Ascending aorta (tissue), 2 donors: ENCODE results near the gene UTP25. TPM values are rescaled to one million over a fixed set of nuclear protein-coding genes. Genes with fewer than 3 reads are reported as not detected.

ENCODE experiments used
- DNase-seq, 2 donors: peaks; one replicate each; pipeline ENCODE4 v3.0.0-alpha.2; 2019; ENCODE audit warnings: low spot score in 2 of 2
- H3K27ac ChIP-seq, 2 donors: fragments of 200-600 bp; sonication (generic); one replicate each; pipeline ENCODE4 v1.5.1; 2016 to 2017; ENCODE audit warnings: mild to moderate bottlenecking in 1 of 2
- H3K27me3 ChIP-seq: fragments of 200-600 bp; sonication (generic); one replicate; pipeline ENCODE4 v1.5.1; 2017
- H3K36me3 ChIP-seq, 2 donors: fragments of 200-600 bp; sonication (generic); one replicate each; pipeline ENCODE4 v1.5.1; 2016
- H3K4me1 ChIP-seq, 2 donors: fragments of 200-600 bp; sonication (generic); one replicate each; pipeline ENCODE4 v1.5.1; 2016 to 2017; ENCODE audit warnings: mild to moderate bottlenecking in 1 of 2
- H3K4me3 ChIP-seq, 2 donors: fragments of 200-600 bp; sonication (generic); one replicate each; pipeline ENCODE4 v1.5.1; 2016 to 2017; ENCODE audit warnings: mild to moderate bottlenecking in 1 of 2
- H3K9me3 ChIP-seq, 2 donors: fragments of 200-600 bp; sonication (generic); one replicate each; pipeline ENCODE4 v1.5.1; 2016
- intact Hi-C: fragments of 100-400 bp; cut with DNase I; formaldehyde crosslinking; loops from one replicate; pipeline ENCODE4 v1.15.1; 2023
- total RNA-seq: library from RNA; depleted of rRNA; stranded (reverse); fragments of >200 nt; gene quantifications from one replicate; pipeline ENCODE4 v1.1.0, GENCODE V29; 2016
- TF ChIP-seq, protein P1 (sequence below), 3 experiments: fragments of 200-600 bp in 2 of 3; fragments of 450-650 bp in 1 of 3; sonication (generic) in 2 of 3; IDR thresholded peaks; one replicate each; pipeline ENCODE4 v1.5.1; 2016 to 2019; ENCODE audit warnings: antibody characterized with exemption in 3 of 3, mild to moderate bottlenecking in 1 of 3, moderate library complexity in 1 of 3

The UTP25 gene
- total RNA-seq, 1 donor from 2014 or later = 3.6 TPM

DNA sequence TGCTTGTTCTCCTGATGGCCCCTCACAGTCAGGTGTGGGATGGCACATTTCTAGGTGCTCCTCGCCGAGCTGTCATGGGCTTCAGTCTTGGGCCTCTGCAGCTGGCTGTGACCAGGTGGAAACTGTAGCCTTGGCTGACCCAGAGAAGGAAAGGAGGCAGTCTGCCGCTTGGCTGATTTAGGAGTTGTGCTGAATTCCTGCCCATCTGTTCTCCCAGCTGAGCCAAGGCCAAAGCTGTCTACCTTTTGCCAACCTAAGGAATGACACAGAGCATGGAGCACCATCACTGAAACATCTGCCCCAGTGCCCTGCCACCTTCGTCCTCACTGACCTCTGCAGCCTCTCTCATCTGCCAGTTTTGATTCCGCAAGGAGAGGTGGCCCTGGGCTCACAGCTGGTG, 27.9 kb downstream of the UTP25 start:
- Histone ChIP-seq H3K4me1 (no peaks in the 10 kb centered on the region), H3K4me3 (no peak overlapping the region), H3K9me3 (no peaks in the 10 kb centered on the region), H3K27ac (no peak overlapping the region), H3K36me3 (peaks cover 33 to 37% of the 10 kb centered on the region in 2 donors), H3K27me3 (no peaks in the 10 kb centered on the region)
- TF ChIP-seq, protein P1, sequence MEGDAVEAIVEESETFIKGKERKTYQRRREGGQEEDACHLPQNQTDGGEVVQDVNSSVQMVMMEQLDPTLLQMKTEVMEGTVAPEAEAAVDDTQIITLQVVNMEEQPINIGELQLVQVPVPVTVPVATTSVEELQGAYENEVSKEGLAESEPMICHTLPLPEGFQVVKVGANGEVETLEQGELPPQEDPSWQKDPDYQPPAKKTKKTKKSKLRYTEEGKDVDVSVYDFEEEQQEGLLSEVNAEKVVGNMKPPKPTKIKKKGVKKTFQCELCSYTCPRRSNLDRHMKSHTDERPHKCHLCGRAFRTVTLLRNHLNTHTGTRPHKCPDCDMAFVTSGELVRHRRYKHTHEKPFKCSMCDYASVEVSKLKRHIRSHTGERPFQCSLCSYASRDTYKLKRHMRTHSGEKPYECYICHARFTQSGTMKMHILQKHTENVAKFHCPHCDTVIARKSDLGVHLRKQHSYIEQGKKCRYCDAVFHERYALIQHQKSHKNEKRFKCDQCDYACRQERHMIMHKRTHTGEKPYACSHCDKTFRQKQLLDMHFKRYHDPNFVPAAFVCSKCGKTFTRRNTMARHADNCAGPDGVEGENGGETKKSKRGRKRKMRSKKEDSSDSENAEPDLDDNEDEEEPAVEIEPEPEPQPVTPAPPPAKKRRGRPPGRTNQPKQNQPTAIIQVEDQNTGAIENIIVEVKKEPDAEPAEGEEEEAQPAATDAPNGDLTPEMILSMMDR (IDR thresholded peaks at IDR 0.05) = no peak
- intact Hi-C loops = no loop called here
- DNase-seq = no peak

DNA sequence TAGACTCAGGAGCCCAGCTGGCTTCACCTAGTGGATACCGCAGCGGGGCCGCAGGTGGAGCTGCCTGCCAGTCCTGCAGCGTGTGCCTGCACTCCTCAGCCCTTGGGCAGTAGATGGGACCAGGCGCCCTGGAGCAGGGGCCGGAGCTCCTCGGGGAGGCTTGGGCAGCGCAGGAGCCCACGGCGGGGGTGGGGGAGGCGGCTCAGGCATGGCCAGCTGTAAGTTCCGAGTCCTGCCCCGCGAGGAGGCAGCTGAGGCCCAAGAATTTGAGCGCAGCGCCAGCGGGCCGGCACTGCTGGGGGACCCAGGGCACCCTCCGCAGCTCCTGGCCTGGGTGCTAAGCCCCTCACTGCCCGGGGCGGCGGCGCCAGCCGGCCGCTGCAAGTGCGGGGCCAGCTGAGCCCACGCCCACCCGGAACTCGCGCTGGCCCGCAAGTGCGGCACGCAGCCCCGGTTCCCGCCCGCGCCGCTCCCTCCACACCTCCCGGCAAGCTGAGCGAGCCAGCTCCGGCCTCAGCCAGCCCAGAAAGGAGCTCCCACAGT, 30.9 kb downstream of the UTP25 start:
- Histone ChIP-seq H3K9me3 (no peaks in the 10 kb centered on the region), H3K27ac (no peak overlapping the region), H3K36me3 (peaks cover 7 to 10% of the 10 kb centered on the region in 2 donors), H3K4me3 (no peak overlapping the region), H3K27me3 (no peaks in the 10 kb centered on the region), H3K4me1 (no peaks in the 10 kb centered on the region)
- TF ChIP-seq, protein P1 (IDR thresholded peaks at IDR 0.05) = no peak
- intact Hi-C loops = no loop called here
- no peak for DNase-seq

- TF ChIP-seq, protein P1 (IDR thresholded peaks at IDR 0.05) = peak; percentile 39 to 81 (median 79)
- no peaks in the 10 kb centered on the region for H3K9me3 ChIP-seq
- no peaks in the 10 kb centered on the region for H3K4me1 ChIP-seq
- peak in 1 of 2 donors; percentile 75 for DNase-seq
- no peak overlapping the region for H3K27ac ChIP-seq
- H3K4me3 ChIP-seq = no peak overlapping the region
- intact Hi-C loops = loop anchor here (2.0 kb wide), 1 partner anchor 128 kb away; no protein-coding TSS in a partner anchor
- H3K36me3 ChIP-seq = no peaks in the 10 kb centered on the region
- no peaks in the 10 kb centered on the region for H3K27me3 ChIP-seq
Observed at GRCh38 chr1:209860293-209860881, 32.6 kb downstream of the UTP25 start.

DNA sequence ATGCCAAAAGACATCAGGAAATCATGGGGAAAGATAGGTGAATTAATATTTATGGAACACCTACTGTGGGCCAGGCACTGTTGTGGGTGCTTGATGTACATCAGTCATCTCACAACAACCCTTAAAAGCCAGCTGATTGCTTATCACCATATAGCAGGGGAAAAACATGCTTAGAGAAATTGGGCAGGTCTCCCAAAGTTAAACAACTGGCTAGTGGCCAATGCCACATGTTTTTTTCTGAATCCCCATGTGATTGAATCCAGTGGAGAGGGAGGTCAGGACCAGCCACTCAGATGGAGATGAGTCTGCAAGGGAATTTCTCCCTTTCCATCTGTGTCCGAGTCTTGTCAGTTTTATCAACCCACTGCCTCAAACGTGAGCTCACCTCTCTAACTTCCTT, 33.5 kb downstream of the UTP25 start:
- Histone ChIP-seq H3K9me3 (no peaks in the 10 kb centered on the region), H3K36me3 (no peaks in the 10 kb centered on the region), H3K27me3 (no peaks in the 10 kb centered on the region), H3K4me1 (no peaks in the 10 kb centered on the region), H3K27ac (no peak overlapping the region), H3K4me3 (no peak overlapping the region)
- intact Hi-C loops = loop anchor here (2.0 kb wide), 1 partner anchor 128 kb away; no protein-coding TSS in a partner anchor
- DNase-seq = no peak
- TF ChIP-seq, protein P1 (IDR thresholded peaks at IDR 0.05) = no peak

- H3K36me3 ChIP-seq = no peaks in the 10 kb centered on the region
- H3K27me3 ChIP-seq = no peaks in the 10 kb centered on the region
- H3K4me1 ChIP-seq = no peaks in the 10 kb centered on the region
- H3K4me3 ChIP-seq = no peak overlapping the region
- DNase-seq = no peak
- TF ChIP-seq, protein P1 (IDR thresholded peaks at IDR 0.05) = no peak
- no peaks in the 10 kb centered on the region for H3K9me3 ChIP-seq
- H3K27ac ChIP-seq = no peak overlapping the region
- intact Hi-C loops = no loop called here
Observed at GRCh38 chr1:209862391-209863356, 34.9 kb downstream of the UTP25 start.
